Measurements from ENCODE around the gene HHAT.

DNA sequence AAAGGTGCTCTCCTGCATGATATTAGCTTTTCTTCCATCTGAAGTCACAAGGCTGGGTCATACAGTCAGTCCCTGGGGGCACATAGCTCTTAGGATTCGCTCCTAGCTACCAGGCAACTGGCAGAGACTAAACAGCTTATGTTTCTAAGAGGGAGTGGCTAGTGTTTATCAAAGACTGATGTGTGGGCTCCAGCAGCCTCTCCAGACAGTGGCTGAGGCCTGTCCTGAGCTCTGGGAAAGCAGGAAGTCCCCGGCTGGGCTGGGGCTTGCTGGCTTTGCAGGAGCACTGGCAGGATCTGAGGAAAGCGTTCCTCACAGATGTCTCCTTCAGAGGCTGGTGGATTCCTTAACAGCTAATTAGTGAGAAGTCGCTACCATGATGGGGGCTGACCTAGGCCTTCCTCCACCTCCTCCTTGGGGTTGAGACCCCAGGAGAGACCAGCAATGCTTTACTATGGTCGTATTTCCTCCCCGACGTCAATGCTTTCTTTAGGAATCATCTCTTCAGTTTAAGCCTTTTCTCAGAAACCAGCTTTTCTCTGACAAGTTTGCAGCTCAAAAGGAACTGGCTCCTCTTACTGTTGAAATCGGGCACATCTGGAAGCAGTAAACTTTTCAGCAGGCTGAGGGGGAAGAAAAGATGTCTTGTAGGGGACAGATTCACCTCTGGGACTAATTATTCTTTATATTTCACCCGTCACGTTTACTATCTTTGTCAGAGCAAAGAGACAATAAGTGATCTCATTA is 33.5 kb upstream of the HHAT start:
- TF ChIP-seq, protein P1, sequence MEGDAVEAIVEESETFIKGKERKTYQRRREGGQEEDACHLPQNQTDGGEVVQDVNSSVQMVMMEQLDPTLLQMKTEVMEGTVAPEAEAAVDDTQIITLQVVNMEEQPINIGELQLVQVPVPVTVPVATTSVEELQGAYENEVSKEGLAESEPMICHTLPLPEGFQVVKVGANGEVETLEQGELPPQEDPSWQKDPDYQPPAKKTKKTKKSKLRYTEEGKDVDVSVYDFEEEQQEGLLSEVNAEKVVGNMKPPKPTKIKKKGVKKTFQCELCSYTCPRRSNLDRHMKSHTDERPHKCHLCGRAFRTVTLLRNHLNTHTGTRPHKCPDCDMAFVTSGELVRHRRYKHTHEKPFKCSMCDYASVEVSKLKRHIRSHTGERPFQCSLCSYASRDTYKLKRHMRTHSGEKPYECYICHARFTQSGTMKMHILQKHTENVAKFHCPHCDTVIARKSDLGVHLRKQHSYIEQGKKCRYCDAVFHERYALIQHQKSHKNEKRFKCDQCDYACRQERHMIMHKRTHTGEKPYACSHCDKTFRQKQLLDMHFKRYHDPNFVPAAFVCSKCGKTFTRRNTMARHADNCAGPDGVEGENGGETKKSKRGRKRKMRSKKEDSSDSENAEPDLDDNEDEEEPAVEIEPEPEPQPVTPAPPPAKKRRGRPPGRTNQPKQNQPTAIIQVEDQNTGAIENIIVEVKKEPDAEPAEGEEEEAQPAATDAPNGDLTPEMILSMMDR (conservative IDR thresholded peaks at IDR 0.05; ENCODE audit: low read depth, low read length), result no peak
- TF ChIP-seq EZH2 (IDR thresholded peaks at IDR 0.05; ENCODE audit: borderline replicate concordance, low read depth, low read length, poor library complexity, severe bottlenecking), result no peak
